Measurements from ENCODE around the gene RPL22.

RPL22 gene

DNA sequence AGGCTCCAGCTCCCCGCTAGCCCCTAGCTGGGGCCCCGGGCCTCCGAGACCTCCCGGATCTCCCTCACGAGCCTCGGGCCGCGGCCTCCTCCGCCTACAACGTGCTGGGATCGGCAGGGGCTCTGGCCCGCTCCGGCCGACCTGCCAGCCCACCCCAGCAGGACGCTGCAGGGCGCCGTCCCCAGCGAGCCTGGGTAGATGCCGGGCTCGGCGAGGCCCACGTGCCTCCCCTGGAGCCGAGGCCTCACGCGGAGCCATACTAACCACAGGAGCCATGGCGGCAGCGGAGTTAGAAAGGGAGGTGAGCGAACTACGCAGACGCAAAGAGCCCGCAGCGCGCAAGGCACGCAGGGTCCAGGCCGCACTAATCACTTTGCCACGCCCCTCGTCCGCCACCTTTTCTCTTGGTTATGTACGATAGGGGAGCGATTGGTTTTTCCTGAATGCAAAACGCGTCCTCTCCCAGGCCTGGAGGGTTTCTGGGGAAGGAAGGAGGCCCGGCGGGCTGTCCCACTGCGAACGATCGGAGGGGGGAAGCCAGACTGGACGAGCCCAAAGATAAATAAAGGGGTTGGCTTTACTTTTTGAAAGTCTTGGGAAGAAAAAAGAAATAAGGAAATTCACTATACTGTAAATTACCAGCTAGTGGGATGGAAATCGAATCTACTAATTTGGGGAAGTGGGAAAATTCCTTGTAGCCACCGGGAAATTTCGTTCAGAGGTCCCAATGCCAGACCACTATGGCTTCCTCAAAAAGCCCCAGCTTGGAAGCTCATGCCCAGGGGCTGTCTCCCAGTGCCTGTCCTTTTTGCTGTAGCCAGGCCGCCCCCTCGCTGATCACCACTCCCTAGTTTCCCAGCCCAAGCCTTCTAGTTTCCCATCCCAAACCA, at the start of gene RPL22:
Gene RPL22, minus strand, starts transcription at position 298 of the 890 bp plus-strand sequence. Its CDS starts 22 bp downstream, at position 276.
- peak; percentile 100 for DNase-seq

DNA sequence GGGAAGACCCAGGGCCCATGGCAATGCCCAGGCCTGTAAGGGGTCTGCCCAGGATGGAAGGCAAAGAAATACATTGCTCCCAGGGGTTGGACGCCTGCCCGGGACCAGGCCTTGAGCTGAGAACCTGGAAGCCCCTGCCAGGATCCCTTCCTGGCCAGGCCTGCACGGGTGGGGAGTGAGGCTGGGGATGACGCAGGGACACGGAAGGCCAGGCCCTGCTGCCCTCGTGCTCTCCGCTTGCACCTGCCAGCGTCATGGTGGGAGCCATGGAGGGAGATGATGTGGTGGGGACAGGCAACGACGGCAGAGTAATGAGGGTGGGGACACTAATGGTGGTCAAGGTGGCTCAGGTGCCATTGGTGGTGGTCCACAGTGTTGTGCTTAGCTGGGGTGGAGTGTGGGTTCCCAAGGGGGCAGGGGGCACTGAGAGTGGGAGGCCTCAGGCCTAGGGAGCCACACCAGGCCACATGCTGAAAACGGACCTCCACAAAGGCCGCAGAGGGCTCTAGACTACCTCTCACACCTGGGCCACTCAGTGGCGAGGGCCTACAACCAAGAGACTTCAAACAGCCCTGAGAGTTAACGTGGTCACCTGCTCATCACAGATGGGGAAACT, 48.9 kb upstream of the RPL22 start:
- DNase-seq = no peak

GRCh38 chr1:6247651-6248050, 48.3 kb upstream of the RPL22 start:
- DNase-seq = no peak

DNA sequence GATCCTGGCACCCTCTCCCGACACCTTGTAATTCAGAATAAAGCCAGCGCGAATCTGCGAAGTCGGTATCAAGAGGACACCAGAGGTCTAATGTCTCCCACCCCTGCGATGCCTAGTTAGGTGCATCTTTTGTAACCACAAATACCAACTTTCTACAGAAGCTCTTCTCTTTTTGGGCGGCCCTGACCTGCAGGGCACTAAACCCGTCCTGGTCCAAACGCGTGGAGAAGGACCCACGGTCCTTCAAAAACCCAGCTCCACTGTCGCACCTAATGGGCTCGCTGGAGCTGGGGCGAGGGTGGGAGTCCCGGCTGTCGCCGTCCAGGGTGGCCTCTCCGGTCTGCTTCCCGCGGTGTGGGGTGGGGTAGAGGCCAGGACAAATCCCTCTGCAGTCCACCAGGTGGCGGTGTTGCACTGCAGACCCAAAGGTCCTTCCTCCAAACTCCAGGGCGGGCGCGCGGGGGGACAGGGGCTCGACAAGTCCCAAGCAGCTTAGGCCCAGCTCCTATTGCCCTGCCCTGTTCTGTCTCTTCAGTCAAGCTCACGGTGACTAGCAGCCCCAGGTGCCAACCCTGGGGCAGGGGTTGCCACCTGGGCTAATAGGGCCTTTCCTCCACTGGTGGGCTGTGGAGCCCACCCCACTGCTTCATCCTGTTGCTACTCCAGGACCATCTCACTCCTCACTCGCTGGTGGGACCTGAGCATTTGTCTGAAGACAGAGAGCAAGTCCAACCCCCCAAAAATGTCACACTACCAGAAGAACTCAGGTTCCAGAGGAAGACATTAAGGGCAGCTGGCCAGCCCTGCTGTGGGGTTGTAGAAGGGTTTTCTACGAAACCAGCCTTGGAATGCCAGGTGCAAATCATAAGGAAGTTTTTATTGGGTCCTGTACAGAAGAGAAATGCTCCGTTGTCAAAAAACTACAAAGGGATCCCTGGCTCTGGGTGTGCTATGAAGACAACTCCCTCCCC, 47.4 kb upstream of the RPL22 start:
- peak; percentile 96 for DNase-seq

- peak; percentile 97 for DNase-seq
These were observed 46.6 kb upstream of the RPL22 start for GRCh38 chr1:6245869-6246496.

DNA sequence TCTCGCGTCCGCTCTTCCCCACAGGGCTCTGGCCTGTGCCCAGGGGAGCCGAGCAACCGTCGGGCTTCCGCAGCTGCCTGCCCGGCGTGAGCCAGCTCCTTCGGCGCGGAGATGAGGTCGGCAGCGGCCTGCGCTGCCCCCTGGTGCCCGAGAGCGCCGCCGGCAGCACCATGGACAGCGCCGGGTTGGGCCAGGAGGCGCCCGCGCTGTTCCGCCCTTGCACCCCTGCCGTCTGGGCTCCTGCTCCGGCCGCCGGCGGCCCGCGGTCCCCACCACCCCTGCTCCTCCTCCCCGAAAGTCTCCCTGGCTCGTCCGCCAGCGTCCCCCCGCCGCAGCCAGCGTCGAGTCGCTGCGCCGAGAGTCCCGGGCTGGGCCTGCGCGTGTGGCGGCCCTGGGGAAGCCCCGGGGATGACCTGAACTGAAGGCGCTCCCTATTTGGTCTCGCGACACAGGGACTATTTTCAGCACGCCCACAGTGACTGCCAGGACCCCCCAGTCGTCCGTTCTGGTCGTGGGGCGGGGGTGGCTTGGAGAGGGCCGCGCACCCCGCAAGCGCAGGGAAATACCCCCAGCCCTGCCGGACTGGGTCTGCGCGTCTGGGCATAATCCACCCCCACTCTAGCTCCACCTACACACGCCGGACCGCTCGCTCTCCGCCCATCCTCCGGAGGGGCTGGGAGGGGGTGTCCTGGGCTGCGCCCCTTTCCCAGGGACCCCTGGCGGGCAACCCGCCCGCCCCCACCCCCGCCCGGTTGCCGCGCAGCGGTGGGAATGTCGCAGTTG, 45.9 kb upstream of the RPL22 start:
- peak; percentile 87 for DNase-seq

GRCh38 chr1:6244401-6245049, 45.1 kb upstream of the RPL22 start:
- DNase-seq = no peak

GRCh38 chr1:6243993-6244392, 44.6 kb upstream of the RPL22 start, which contains the start of gene HES3:
HES3 (plus strand) TSS chr1:6244179; CDS start chr1:6244366, 187 bp downstream.
- no peak for DNase-seq

- no peak for DNase-seq
These were observed 43.8 kb upstream of the RPL22 start for GRCh38 chr1:6243053-6243834.

DNA sequence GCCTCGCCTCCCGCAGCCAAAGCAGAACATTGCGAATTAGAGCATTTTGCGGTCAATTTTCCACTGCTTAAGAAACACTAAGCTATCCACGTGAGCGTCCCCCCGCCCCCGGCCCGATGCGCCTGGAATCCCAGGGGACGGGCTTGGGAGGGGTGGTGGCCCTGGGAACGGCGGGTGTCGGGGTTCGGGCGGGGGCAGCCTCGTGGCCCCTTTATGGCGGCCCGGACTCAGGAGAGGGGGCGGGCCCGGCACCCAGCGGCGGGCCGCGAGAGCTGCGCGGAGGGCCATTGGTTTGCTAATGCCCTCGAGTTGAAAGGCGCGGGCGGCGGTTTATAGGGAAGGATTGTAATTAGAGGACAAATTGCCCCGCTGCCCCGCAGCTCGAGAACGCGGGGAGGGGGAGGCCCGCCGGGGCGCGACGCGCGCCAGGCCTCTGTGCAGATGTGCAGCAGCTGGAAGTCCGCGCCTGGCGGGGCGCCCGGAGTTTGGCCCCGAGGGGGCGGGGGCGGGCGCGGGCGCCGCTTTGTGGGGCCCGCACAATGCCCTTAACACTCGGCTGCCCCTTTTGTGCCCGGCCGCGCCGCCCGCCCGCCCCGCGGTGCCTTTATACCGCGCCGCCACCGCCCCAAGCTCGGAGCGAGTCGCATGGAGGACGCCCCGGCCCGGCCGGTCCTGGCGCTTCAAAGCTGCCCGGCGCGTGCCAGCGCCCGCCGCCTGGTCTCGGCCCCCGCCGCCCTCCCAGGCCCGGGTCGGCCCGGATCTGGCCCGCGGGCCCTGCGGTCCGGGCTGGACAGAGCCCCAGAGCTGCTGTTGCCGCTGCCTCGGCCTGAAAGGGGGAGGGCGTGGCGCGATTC, 42.7 kb upstream of the RPL22 start:
- peak; percentile 42 for DNase-seq

DNA sequence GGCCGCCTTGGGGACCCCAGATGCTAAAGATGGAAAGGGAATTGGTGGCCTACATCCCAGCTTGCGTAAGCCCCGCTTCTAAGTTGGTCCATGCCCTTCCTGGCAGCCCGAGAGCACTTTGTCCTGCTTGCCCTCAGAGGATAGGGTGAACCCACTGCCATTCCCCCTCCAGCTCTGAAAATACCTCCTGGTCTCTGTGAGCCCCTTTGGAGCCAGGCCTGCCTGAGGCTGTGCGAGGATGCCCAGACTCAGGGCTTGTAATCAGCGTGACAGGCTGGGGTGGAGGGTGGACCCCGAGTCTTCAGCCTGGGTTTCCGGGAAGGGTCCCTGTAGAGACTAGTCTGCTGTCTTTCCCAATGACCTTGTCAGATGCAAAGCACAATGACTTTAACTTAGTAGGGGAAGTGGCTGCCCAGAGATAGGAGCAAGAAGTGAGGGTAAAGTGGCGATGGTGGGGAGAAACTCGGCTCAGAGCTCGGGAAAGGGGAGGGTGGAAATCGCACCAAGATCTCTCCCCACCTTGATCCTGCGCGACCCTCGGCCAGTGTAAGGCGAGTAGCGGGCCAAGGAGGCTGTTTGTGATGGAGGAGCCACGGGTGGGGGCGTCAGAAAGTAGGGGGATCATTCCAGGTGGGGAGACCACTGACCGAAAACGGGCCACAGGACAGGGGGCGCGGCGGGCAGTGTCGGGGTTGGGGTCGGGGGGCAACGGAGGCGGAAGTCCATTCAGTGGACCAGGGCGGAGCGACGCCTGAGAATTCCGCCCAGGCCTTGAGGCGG, 41.9 kb upstream of the RPL22 start:
- no peak for DNase-seq

DNA sequence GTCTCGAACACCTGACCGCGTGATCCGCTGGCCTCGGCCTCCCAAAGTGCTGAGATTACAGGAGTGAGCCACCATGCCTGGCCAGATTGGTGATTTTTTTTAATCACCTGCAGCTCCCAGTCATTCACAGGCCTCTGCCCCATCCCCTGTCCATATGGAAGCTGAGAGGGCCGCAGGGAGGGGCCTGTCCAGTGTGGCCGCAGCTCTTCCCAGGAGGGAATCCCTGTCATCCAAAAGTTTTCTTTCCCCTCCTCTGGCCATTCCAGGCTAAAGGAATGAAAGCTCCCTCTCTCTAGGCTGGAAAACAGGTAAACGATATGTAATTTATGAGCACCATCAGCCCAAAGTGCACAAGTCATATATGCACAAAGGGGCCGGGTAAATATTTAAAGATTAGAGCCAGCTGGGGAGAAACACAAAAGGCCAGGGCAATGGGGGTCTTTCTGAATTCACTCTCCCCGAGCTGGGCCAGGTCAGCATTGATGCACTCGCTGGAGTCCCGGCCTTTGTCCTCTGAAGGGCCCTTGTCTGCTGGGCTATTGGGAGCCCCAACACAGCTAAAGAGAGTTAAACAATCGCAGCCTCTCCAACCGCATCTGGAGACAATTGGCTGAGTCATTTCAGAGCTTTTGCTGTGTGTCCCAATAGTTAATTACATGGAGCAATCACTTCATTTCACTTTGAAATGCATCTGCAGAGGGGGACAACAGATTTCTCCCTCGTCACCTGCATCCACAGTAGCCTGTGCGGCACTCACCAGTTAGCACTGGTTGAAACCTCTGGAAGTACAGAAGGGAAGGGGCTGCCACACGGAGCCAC, 40.8 kb upstream of the RPL22 start:
- no peak for DNase-seq

- DNase-seq = no peak
These were observed 39.9 kb upstream of the RPL22 start for GRCh38 chr1:6239213-6239752.

DNA sequence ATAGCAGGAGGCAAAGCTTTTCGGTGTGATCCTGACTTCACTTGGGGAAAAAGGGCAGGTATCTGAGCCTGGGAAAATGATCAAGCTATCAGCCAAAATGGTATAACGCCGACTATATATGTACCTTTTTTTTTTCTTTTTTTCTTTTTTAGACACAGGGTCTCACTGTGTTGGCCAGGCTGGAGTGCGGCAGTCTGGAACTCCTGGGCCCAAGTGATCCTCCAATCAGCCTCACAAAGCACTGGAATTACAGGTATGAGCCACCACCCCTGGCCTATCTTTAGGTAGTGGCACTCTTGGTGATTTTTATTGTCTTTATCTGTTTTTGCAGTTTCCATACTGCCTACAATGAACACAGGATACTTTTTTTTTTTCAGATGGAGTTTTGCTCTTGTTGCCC, 37.7 kb upstream of the RPL22 start:
- no peak for DNase-seq

GRCh38 chr1:6235296-6235677, 35.9 kb upstream of the RPL22 start:
- peak; percentile 45 for DNase-seq

- DNase-seq = no peak
These were observed 35.3 kb upstream of the RPL22 start for GRCh38 chr1:6234502-6235295.

Measured in NCI-H82 (cell line).